Loucy (cell line): ENCODE measurements around the gene DNMBP.

Experiments used
- H2AFZ ChIP-seq: fragments of 200-600 bp; sonication (generic); 2 replicates; pipeline ENCODE4 v1.6.0; 2016; ENCODE audit warnings: antibody characterized with exemption, mild to moderate bottlenecking, low read length, moderate library complexity
- H3F3A ChIP-seq: fragments of 200-600 bp; 2 replicates; pipeline ENCODE4 v1.6.0; 2016; ENCODE audit warnings: antibody characterized with exemption, low read depth, mild to moderate bottlenecking
- H3K27me3 ChIP-seq: fragments of 200-600 bp; sonication (generic); 2 replicates; pipeline ENCODE4 v1.6.1; 2014; ENCODE audit warnings: low read length, mild to moderate bottlenecking; ENCODE audit not compliant: insufficient read depth, poor library complexity, severe bottlenecking
- H3K36me3 ChIP-seq: fragments of 200-600 bp; sonication (generic); 2 replicates; pipeline ENCODE4 v1.6.1; 2016; ENCODE audit warnings: low read length; ENCODE audit not compliant: insufficient read depth
- H3K4me1 ChIP-seq: fragments of 200-600 bp; sonication (generic); 2 replicates; pipeline ENCODE4 v1.5.1; 2014; ENCODE audit warnings: low read length, mild to moderate bottlenecking; ENCODE audit not compliant: insufficient read depth, poor library complexity, severe bottlenecking
- H3K4me2 ChIP-seq: fragments of 200-600 bp; sonication (generic); 2 replicates; pipeline ENCODE4 v1.6.0; 2014; ENCODE audit warnings: antibody characterized with exemption, low read length, low read depth, mild to moderate bottlenecking; ENCODE audit not compliant: poor library complexity, severe bottlenecking
- H3K4me3 ChIP-seq: fragments of 200-600 bp; sonication (generic); 2 replicates; pipeline ENCODE4 v1.5.1; 2014; ENCODE audit warnings: low read length, mild to moderate bottlenecking, mixed read lengths; ENCODE audit not compliant: poor library complexity, severe bottlenecking
- H3K79me2 ChIP-seq: fragments of 200-600 bp; sonication (generic); 2 replicates; pipeline ENCODE4 v1.6.1; 2014; ENCODE audit warnings: low read length; ENCODE audit not compliant: insufficient read depth
- H3K9ac ChIP-seq: fragments of 200-600 bp; sonication (generic); 2 replicates; pipeline ENCODE4 v1.6.0; 2014; ENCODE audit warnings: mild to moderate bottlenecking, low read depth, low read length, moderate library complexity; ENCODE audit not compliant: poor library complexity, severe bottlenecking
- H3K9me2 ChIP-seq: fragments of 200-600 bp; sonication (generic); replicated peaks from 2 replicates; pipeline ENCODE4 v1.6.1; 2016; ENCODE audit warnings: low read depth, low read length, mixed read lengths
- H3K9me3 ChIP-seq: fragments of 200-600 bp; sonication (generic); 2 replicates; pipeline ENCODE4 v1.6.1; 2014; ENCODE audit warnings: mild to moderate bottlenecking, antibody characterized with exemption, low read length, low read depth; ENCODE audit not compliant: insufficient read depth
- H4K20me1 ChIP-seq: fragments of 200-600 bp; sonication (generic); 2 replicates; pipeline ENCODE4 v1.6.0; 2014; ENCODE audit warnings: antibody characterized with exemption, low read length, mild to moderate bottlenecking; ENCODE audit not compliant: insufficient read depth, poor library complexity, severe bottlenecking
- CTCF ChIP-seq: fragments of 200-600 bp; sonication (generic); conservative IDR thresholded peaks from 2 replicates; pipeline ENCODE4 v1.5.1; 2014; ENCODE audit warnings: mild to moderate bottlenecking, antibody characterized with exemption, low read length
- EZH2phosphoT487 ChIP-seq: fragments of 200-600 bp; IDR thresholded peaks from 2 replicates; pipeline ENCODE4 v1.6.1; 2018; ENCODE audit warnings: antibody characterized with exemption, mild to moderate bottlenecking, moderate library complexity, borderline replicate concordance

DNMBP gene

GRCh38 chr10:99851825-99852224 is 157.9 kb downstream of the DNMBP start:
- Histone ChIP-seq H3K4me3 (no peak overlapping the region), H3K9ac (no peak overlapping the region), H4K20me1 (no peaks in the 10 kb centered on the region), H3K9me3 (no peaks in the 10 kb centered on the region), H3K27me3 (no peaks in the 10 kb centered on the region), H2AFZ (no peak overlapping the region), H3K79me2 (no peaks in the 10 kb centered on the region), H3K4me2 (no peak overlapping the region), H3F3A (no peaks in the 10 kb centered on the region), H3K36me3 (no peaks in the 10 kb centered on the region), H3K9me2 (no peaks in the 10 kb centered on the region), H3K4me1 (no peaks in the 10 kb centered on the region)
- no peak for TF ChIP-seq EZH2phosphoT487
- no peak for TF ChIP-seq CTCF

GRCh38 chr10:99850767-99851340 is 158.9 kb downstream of the DNMBP start:
- Histone ChIP-seq H3K27me3 (no peaks in the 10 kb centered on the region), H3K36me3 (no peaks in the 10 kb centered on the region), H3K9ac (no peak overlapping the region), H3K79me2 (no peaks in the 10 kb centered on the region), H4K20me1 (no peaks in the 10 kb centered on the region), H3K9me2 (no peaks in the 10 kb centered on the region), H3F3A (no peaks in the 10 kb centered on the region), H3K9me3 (no peaks in the 10 kb centered on the region), H3K4me1 (no peaks in the 10 kb centered on the region), H3K4me2 (no peak overlapping the region), H3K4me3 (no peak overlapping the region), H2AFZ (no peak overlapping the region)
- no peak for TF ChIP-seq CTCF
- no peak for TF ChIP-seq EZH2phosphoT487

GRCh38 chr10:99850021-99850766 is 159.6 kb downstream of the DNMBP start:
- Histone ChIP-seq H2AFZ (no peak overlapping the region), H3K9me3 (no peaks in the 10 kb centered on the region), H3K27me3 (no peaks in the 10 kb centered on the region), H4K20me1 (no peaks in the 10 kb centered on the region), H3K4me3 (no peak overlapping the region), H3K79me2 (no peaks in the 10 kb centered on the region), H3K9me2 (no peaks in the 10 kb centered on the region), H3K4me1 (no peaks in the 10 kb centered on the region), H3F3A (no peaks in the 10 kb centered on the region), H3K4me2 (no peak overlapping the region), H3K36me3 (no peaks in the 10 kb centered on the region), H3K9ac (no peak overlapping the region)
- TF ChIP-seq CTCF, result no peak
- TF ChIP-seq EZH2phosphoT487, result no peak
